ENCODE results near the gene MPHOSPH9. TPM values are rescaled to one million over a fixed set of nuclear protein-coding genes. Genes with fewer than 3 reads are reported as not detected.
A peak's percentile ranks its signal among the peaks of the same experiment; 100 is the strongest.

MPHOSPH9 gene, protein sequence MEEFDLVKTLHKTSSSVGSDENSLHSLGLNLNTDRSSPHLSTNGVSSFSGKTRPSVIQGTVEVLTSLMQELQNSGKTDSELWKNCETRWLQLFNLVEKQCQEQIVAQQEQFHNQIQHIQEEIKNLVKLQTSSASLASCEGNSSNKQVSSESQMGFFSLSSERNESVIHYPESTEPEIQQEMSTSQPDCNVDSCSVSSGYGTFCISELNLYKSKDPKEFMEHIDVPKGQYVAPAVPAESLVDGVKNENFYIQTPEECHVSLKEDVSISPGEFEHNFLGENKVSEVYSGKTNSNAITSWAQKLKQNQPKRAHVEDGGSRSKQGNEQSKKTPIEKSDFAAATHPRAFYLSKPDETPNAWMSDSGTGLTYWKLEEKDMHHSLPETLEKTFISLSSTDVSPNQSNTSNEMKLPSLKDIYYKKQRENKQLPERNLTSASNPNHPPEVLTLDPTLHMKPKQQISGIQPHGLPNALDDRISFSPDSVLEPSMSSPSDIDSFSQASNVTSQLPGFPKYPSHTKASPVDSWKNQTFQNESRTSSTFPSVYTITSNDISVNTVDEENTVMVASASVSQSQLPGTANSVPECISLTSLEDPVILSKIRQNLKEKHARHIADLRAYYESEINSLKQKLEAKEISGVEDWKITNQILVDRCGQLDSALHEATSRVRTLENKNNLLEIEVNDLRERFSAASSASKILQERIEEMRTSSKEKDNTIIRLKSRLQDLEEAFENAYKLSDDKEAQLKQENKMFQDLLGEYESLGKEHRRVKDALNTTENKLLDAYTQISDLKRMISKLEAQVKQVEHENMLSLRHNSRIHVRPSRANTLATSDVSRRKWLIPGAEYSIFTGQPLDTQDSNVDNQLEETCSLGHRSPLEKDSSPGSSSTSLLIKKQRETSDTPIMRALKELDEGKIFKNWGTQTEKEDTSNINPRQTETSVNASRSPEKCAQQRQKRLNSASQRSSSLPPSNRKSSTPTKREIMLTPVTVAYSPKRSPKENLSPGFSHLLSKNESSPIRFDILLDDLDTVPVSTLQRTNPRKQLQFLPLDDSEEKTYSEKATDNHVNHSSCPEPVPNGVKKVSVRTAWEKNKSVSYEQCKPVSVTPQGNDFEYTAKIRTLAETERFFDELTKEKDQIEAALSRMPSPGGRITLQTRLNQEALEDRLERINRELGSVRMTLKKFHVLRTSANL
- total RNA-seq = 10 to 100 TPM; 20.4 to 61.7 (median 29.4) TPM
- polyA plus RNA-seq = 10 to 100 TPM; 11.7 to 16.5 (median 16.2) TPM
- long read RNA-seq, donor 1, partial matches to known transcripts = 7 of 38 reads
- long read RNA-seq, donor 1, other reads (novel, unspliced or antisense) = 30 of 38 reads
- long read RNA-seq, donor 2, partial matches to known transcripts = 0 of 1 reads
- long read RNA-seq, donor 2, other reads (novel, unspliced or antisense) = 0 of 1 reads
- long read RNA-seq, donor 3 = 0 reads
- long read RNA-seq, donor 4, partial matches to known transcripts = 1 of 3 reads
- long read RNA-seq, donor 4, other reads (novel, unspliced or antisense) = 2 of 3 reads
- long read RNA-seq, donor 5, partial matches to known transcripts = 1 of 16 reads
- long read RNA-seq, donor 5, other reads (novel, unspliced or antisense) = 15 of 16 reads
- long read RNA-seq, donor 6, partial matches to known transcripts = 1 of 1 reads
- long read RNA-seq, donor 6, other reads (novel, unspliced or antisense) = 0 of 1 reads
- long read RNA-seq, donor 7 = 0 reads
- long read RNA-seq, donor 8, full-length matches to known transcripts = 1 of 37 reads
- long read RNA-seq, donor 8, partial matches to known transcripts = 0 of 37 reads
- long read RNA-seq, donor 8, other reads (novel, unspliced or antisense) = 36 of 37 reads
- long read RNA-seq, donor 9, partial matches to known transcripts = 0 of 2 reads
- long read RNA-seq, donor 9, other reads (novel, unspliced or antisense) = 0 of 2 reads
- long read RNA-seq, donor 10 = 0 reads

DNA sequence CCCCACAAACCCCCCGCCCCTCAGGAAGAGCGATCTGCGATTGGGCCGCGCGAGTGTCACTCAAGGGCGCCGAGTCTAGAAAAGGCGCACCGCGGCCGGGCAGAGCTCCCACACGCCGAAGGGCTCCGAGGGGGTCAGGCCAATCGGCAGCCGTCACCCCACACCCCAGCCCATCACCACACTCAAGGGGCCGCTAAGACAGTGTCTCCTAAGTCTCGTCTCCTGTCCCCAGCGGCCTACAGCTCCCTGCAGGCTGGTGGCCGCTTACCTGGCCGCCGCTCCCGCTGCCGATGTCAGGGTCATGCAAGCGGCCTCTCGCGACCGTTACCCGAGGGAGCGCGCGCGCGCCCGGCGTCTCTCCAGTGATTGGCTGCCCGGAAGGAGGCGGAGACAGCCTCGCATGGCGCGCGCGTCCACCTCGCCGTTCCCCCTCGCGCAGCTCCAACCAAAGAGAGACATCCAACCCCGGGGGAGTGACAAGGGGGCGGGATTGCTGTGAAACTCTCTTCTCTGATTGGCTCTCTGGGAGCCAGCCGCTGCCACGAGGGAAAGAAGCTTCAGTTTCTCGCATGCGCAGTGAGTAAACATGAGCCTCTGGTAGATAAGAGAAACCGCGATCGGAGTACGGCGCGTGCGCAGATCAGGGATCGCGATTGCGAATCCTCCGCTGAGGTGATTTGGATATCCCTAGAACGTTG lies at the start of gene MPHOSPH9, which contains the start of gene MTRFR:
Gene MPHOSPH9, minus strand, starts transcription at position 335 of the 698 bp plus-strand sequence. CDS start 2,777 bp downstream, outside the sequence.
Gene MTRFR, plus strand, starts transcription at position 630 of the 698 bp plus-strand sequence. CDS start 20,239 bp downstream, outside the sequence.
- Histone ChIP-seq H3K9me3 (replicated peaks in 1 of 3) (no peaks in the 10 kb centered on the region), H3K4me1 (replicated peaks in 1 of 2) (peaks cover 8 to 35% of the 10 kb centered on the region in 2 donors), H3K36me3 (replicated peaks in 1 of 2) (no peaks in the 10 kb centered on the region), H3K4me3 (peak within 1 kb of the TSS; percentile 71 to 83 (median 75)), H3K27ac (peak within 1 kb of the TSS; percentile 86 to 96 (median 91)), H3K27me3 (no peaks in the 10 kb centered on the region)
- WGBS, 4 donors = 0 to 1% (median 1%) methylated on average over 24 to 65 of the region's 66 CpGs
- TF ChIP-seq, protein P1, sequence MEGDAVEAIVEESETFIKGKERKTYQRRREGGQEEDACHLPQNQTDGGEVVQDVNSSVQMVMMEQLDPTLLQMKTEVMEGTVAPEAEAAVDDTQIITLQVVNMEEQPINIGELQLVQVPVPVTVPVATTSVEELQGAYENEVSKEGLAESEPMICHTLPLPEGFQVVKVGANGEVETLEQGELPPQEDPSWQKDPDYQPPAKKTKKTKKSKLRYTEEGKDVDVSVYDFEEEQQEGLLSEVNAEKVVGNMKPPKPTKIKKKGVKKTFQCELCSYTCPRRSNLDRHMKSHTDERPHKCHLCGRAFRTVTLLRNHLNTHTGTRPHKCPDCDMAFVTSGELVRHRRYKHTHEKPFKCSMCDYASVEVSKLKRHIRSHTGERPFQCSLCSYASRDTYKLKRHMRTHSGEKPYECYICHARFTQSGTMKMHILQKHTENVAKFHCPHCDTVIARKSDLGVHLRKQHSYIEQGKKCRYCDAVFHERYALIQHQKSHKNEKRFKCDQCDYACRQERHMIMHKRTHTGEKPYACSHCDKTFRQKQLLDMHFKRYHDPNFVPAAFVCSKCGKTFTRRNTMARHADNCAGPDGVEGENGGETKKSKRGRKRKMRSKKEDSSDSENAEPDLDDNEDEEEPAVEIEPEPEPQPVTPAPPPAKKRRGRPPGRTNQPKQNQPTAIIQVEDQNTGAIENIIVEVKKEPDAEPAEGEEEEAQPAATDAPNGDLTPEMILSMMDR (IDR thresholded peaks at IDR 0.05) = peak in 1 of 6 experiments; percentile 19
- peak; percentile 93 to 96 for TF ChIP-seq POLR2A (IDR thresholded peaks at IDR 0.05)
- intact Hi-C loops (cut with DNase I) = no loop called here
- peak; percentile 99 to 100 (median 99) for DNase-seq

DNA sequence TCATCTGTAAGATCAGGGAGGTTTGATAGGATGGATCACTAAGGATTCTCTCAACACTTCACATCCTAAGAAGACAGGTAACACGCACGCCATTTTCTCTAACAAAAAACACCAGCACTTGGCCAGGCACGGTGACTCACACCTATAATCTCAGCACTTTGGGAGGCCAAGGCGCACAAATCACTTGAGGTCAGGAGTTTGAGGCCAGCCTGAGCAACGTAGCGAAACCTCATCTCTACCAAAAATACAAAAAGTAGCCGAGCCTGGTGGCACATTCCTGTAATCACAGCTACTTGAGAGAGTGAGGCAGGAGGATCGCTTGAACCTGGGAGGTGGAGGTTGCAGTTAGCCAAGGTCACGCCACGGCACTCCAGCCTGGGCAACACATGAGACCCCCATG lies 49.2 kb upstream of the MPHOSPH9 start:
- no peaks in the 10 kb centered on the region for H3K9me3 ChIP-seq (replicated peaks in 1 of 3)
- H3K27me3 ChIP-seq = no peaks in the 10 kb centered on the region
- no peaks in the 10 kb centered on the region for H3K36me3 ChIP-seq (replicated peaks in 1 of 2)
- TF ChIP-seq, protein P1 (IDR thresholded peaks at IDR 0.05) = no peak
- TF ChIP-seq POLR2A (IDR thresholded peaks at IDR 0.05) = no peak
- H3K4me1 ChIP-seq (replicated peaks in 1 of 2) = no peaks in the 10 kb centered on the region
- WGBS, 4 donors = 87 to 96% (median 90%) methylated on average over 10 of the region's 10 CpGs
- intact Hi-C loops (cut with DNase I) = no loop called here
- no peak overlapping the region for H3K4me3 ChIP-seq
- no peak overlapping the region for H3K27ac ChIP-seq
- peak in 1 of 7 donors; percentile 14 for DNase-seq

DNA sequence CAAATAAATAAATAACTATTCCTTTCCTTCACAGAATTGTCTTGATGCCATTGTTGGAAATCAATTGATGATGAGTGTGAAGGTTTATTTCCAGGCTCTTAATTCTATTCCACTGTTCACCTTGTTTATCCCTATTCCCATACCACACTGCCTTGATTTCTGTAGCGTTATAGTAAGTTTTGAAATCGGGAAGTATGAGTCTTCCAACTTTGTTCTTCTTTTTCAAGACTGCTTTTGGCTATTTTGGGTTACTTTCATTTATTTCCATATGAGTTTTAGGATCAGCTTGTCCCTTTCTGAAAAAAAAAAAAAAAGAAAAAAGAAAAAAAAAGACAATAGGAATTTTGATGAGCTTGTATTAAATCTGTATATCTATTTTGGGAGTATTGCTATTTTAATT lies 48.0 kb upstream of the MPHOSPH9 start:
- no peak overlapping the region for H3K4me3 ChIP-seq
- DNase-seq = no peak
- no peaks in the 10 kb centered on the region for H3K36me3 ChIP-seq (replicated peaks in 1 of 2)
- no peaks in the 10 kb centered on the region for H3K9me3 ChIP-seq (replicated peaks in 1 of 3)
- no peaks in the 10 kb centered on the region for H3K4me1 ChIP-seq (replicated peaks in 1 of 2)
- WGBS, 4 donors = 73 to 87% (median 77%) methylated on average over 2 of the region's 2 CpGs
- no peaks in the 10 kb centered on the region for H3K27me3 ChIP-seq
- no peak overlapping the region for H3K27ac ChIP-seq
- TF ChIP-seq, protein P1 (IDR thresholded peaks at IDR 0.05) = no peak
- no peak for TF ChIP-seq POLR2A (IDR thresholded peaks at IDR 0.05)
- intact Hi-C loops (cut with DNase I) = no loop called here
